ENCODE results near the gene C19orf53.

DNA sequence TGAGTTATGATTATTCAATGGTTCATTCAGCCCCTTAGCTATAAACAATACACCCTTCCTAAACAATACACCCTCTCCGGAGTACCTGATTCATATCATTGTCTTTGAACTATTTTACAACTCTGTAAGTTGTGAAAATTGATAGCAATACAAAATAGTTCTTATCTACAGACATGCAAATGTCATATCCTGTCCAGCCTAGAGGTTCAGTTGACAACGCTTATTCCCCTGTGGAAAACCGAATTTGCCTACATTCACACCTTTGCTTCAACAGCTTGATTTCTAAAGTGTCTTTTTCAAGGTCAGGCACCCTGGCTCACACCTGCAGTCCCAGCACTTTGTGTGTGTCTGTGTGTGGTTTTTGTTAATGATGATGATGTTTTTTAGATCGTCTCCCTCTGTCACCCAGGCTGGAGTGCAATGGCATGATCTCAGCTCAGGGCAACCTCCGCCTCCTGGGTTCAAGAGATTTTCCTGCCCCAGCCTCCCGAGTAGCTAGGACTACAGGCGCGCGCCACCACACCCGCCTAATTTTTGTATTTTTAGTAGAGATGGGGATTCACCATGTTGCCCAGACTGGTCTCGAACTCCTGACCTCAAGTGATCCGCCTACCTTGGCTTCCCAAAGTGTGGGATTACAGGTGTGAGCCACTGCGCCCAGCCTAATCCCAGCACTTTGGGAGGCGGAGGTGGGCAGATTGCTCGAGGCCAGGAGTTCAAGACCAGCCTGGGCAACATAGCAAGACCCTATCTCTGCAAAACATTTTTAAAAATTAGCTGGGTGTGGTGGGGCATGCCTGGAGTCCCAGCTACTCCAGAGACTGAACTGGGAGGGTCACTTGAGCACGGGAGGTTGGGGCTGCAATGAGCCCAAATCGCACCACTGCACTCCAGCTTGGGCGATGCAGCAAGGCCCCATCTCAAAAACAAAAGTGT is 9.6 kb downstream of the C19orf53 start:
- no peak for TF ChIP-seq POLR2A (IDR thresholded peaks at IDR 0.05)
- TF ChIP-seq EP300 (IDR thresholded peaks at IDR 0.05): no peak
